ENCODE results near the gene ELOVL4. TPM values are rescaled to one million over a fixed set of nuclear protein-coding genes. Genes with fewer than 3 reads are reported as not detected.

The ELOVL4 gene
- polyA plus RNA-seq, 3 donors, result 0.25 to 0.27 TPM; not detected in 1

Other genes starting within 250 kb of the ELOVL4 start
- gene TTK, start 57.1 kb upstream of the ELOVL4 start, polyA plus RNA-seq, result under 1 TPM in 2 of 3 donors, not detected in 1; 0.17 to 0.27 TPM
- gene BCKDHB, start 159.1 kb upstream of the ELOVL4 start, polyA plus RNA-seq, result 10 to 100 TPM in 1 of 3 donors, 1 to 10 TPM in 2; 8.3 to 29.8 (median 9.8) TPM